Mucosa of rectum (tissue), 2 donors: ENCODE results near the gene ATG16L2.
"Not testable (repeated sequence)": the region's sequence is repeated elsewhere in the genome, so short reads cannot be mapped to it uniquely, and the experiment has no call there.

Experiments used
- H3K27ac ChIP-seq, 2 donors: one replicate each; pipeline ENCODE4 v1.7.0; 2013; ENCODE audit warnings: inconsistent platforms in 2 of 2, low read depth in 2 of 2, low read length in 2 of 2
- H3K27me3 ChIP-seq, 2 donors: one replicate each; pipeline ENCODE4 v1.7.0; 2013; ENCODE audit warnings: low read length in 2 of 2; ENCODE audit not compliant: control insufficient read depth in 2 of 2, insufficient read depth in 2 of 2
- H3K36me3 ChIP-seq, 2 donors: one replicate each; pipeline ENCODE4 v1.7.0; 2013; ENCODE audit warnings: low read length in 2 of 2; ENCODE audit not compliant: control insufficient read depth in 2 of 2, insufficient read depth in 2 of 2
- H3K4me1 ChIP-seq, 2 donors: one replicate each; pipeline ENCODE4 v1.7.0; 2013; ENCODE audit warnings: low read length in 2 of 2, mild to moderate bottlenecking in 1 of 2; ENCODE audit not compliant: control insufficient read depth in 2 of 2, insufficient read depth in 2 of 2
- H3K4me3 ChIP-seq, 2 donors: one replicate each; pipeline ENCODE4 v1.7.0; 2013; ENCODE audit warnings: low read length in 2 of 2
- H3K9ac ChIP-seq, 2 donors: one replicate each; pipeline ENCODE4 v1.7.0; 2013; ENCODE audit warnings: low read length in 2 of 2, low read depth in 1 of 2, mild to moderate bottlenecking in 1 of 2
- H3K9me3 ChIP-seq, 2 donors: one replicate each; pipeline ENCODE4 v1.7.0; 2013; ENCODE audit warnings: low read length in 2 of 2; ENCODE audit not compliant: control insufficient read depth in 2 of 2
- donor health status: healthy.
- donor health status: Normal muscosa, but diverticular disease.

ATG16L2 gene

GRCh38 chr11:72824811-72825505 is 10.7 kb downstream of the ATG16L2 start:
- Histone ChIP-seq H3K4me3 (no peak overlapping the region), H3K4me1 (peaks cover 13% of the 10 kb centered on the region in 2 donors), H3K9ac (no peak overlapping the region), H3K36me3 (peaks cover 8 to 9% of the 10 kb centered on the region in 2 donors), H3K27ac (no peak overlapping the region), H3K9me3 (no peaks in the 10 kb centered on the region), H3K27me3 (no peaks in the 10 kb centered on the region)

- Histone ChIP-seq H3K27me3 (no peaks in the 10 kb centered on the region), H3K9ac (no peak overlapping the region), H3K4me3 (no peak overlapping the region), H3K27ac (no peak overlapping the region), H3K4me1 (peaks cover 11 to 12% of the 10 kb centered on the region in 2 donors), H3K9me3 (no peaks in the 10 kb centered on the region), H3K36me3 (peaks cover 4 to 9% of the 10 kb centered on the region in 2 donors)
These were observed 11.4 kb downstream of the ATG16L2 start for GRCh38 chr11:72825661-72826060.

GRCh38 chr11:72826191-72826941 is 12.2 kb downstream of the ATG16L2 start:
- no peak overlapping the region for H3K27ac ChIP-seq
- no peaks in the 10 kb centered on the region for H3K9me3 ChIP-seq
- peaks cover 4 to 5% of the 10 kb centered on the region in 2 donors for H3K4me1 ChIP-seq
- no peak overlapping the region for H3K9ac ChIP-seq
- H3K27me3 ChIP-seq = no peaks in the 10 kb centered on the region
- H3K36me3 ChIP-seq = peaks cover 3 to 9% of the 10 kb centered on the region in 2 donors
- H3K4me3 ChIP-seq = no peak overlapping the region

GRCh38 chr11:72826942-72827480 is 12.8 kb downstream of the ATG16L2 start:
- Histone ChIP-seq H3K9me3 (no peaks in the 10 kb centered on the region), H3K4me3 (no peak overlapping the region), H3K4me1 (peaks cover 3 to 5% of the 10 kb centered on the region in 2 donors), H3K9ac (no peak overlapping the region), H3K27me3 (no peaks in the 10 kb centered on the region), H3K36me3 (peaks cover 3 to 10% of the 10 kb centered on the region in 2 donors), H3K27ac (peak overlapping the region in 1 of 2 donors; percentile 52)

GRCh38 chr11:72827656-72828055 is 13.4 kb downstream of the ATG16L2 start:
- H3K4me3 ChIP-seq, H3K9ac ChIP-seq, H3K4me1 ChIP-seq, H3K27me3 ChIP-seq, H3K9me3 ChIP-seq: not testable (repeated sequence)
- peak overlapping the region in 1 of 2 donors; percentile 52 for H3K27ac ChIP-seq
- H3K36me3 ChIP-seq = peaks cover 3 to 11% of the 10 kb centered on the region in 2 donors

GRCh38 chr11:72828081-72828567 is 13.9 kb downstream of the ATG16L2 start:
- H3K4me3 ChIP-seq = no peak overlapping the region
- H3K36me3 ChIP-seq = peaks cover 3 to 11% of the 10 kb centered on the region in 2 donors
- H3K27me3 ChIP-seq = no peaks in the 10 kb centered on the region
- no peaks in the 10 kb centered on the region for H3K9me3 ChIP-seq
- H3K27ac ChIP-seq = peak overlapping the region; percentile 28 to 52
- H3K9ac ChIP-seq = no peak overlapping the region
- peaks cover 4 to 5% of the 10 kb centered on the region in 2 donors for H3K4me1 ChIP-seq

GRCh38 chr11:72828692-72829101 is 14.5 kb downstream of the ATG16L2 start:
- Histone ChIP-seq H3K27me3 (no peaks in the 10 kb centered on the region), H3K4me3 (no peak overlapping the region), H3K9me3 (no peaks in the 10 kb centered on the region), H3K9ac (no peak overlapping the region), H3K4me1 (peaks cover 5 to 7% of the 10 kb centered on the region in 2 donors), H3K36me3 (peaks cover 3 to 11% of the 10 kb centered on the region in 2 donors), H3K27ac (no peak overlapping the region)

- Histone ChIP-seq H3K27ac (no peak overlapping the region), H3K27me3 (no peaks in the 10 kb centered on the region), H3K9ac (no peak overlapping the region), H3K4me1 (peaks cover 5 to 7% of the 10 kb centered on the region in 2 donors), H3K9me3 (no peaks in the 10 kb centered on the region), H3K4me3 (no peak overlapping the region), H3K36me3 (peaks cover 3 to 11% of the 10 kb centered on the region in 2 donors)
These were observed 15.0 kb downstream of the ATG16L2 start for GRCh38 chr11:72829178-72829577.

- H3K27me3 ChIP-seq = no peaks in the 10 kb centered on the region
- H3K36me3 ChIP-seq = peaks cover 3 to 11% of the 10 kb centered on the region in 2 donors
- no peak overlapping the region for H3K9ac ChIP-seq
- no peak overlapping the region for H3K27ac ChIP-seq
- H3K4me3 ChIP-seq = no peak overlapping the region
- peaks cover 5 to 7% of the 10 kb centered on the region in 2 donors for H3K4me1 ChIP-seq
- H3K9me3 ChIP-seq = no peaks in the 10 kb centered on the region
These were observed 15.8 kb downstream of the ATG16L2 start for GRCh38 chr11:72829884-72830533.
